ENCODE results near the gene TMSB10. TPM values are rescaled to one million over a fixed set of nuclear protein-coding genes. Genes with fewer than 3 reads are reported as not detected.

The TMSB10 gene
- total and polyA plus RNA-seq, 2 of the 13 experiments (the other 11 are each of a cell fraction or from before 2014, with no cell fraction given) = 665 to 708 TPM

DNA sequence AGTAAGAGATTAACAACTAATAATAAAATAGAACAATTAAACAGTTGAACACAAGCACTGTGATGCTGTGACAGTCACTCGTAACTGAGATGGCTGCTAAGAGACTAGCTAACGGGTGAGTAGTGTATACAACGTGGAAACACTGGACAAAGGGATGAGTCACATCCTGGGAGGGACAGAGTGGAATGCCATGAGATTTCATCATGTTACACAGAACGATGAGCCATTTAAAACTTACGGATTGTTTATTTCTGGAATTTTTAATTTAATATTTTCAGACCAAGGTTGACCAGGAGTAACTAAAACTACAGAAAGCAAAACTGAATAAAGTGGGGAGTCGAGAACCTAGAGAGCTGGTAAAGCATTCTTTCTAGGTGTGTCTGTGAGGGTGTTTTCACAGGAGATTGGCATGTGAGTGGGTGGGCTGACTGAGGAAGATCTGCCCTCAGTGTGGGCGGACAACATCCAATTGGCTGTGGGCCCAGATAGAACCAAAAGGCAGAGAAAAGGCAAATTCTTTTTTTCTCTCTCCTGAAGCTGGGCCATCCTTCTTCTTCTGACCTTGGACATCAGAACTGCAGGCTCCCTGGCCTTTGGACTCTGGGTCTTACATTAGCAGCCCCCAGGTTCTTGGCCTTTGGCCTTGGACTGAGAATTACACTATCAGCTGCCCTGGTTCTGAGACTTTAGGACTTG, 14.6 kb downstream of the TMSB10 start (continued):
- TF ChIP-seq ZSCAN12 (CRISPR knock-in tag; IDR thresholded peaks at IDR 0.05) = no peak
- TF ChIP-seq ZFP91 (CRISPR knock-in tag; IDR thresholded peaks at IDR 0.05; ENCODE audit: borderline replicate concordance) = no peak
- no peak for TF ChIP-seq ATF1 (CRISPR knock-in tag; IDR thresholded peaks at IDR 0.05)
- TF ChIP-seq ZNF816 (CRISPR knock-in tag; IDR thresholded peaks at IDR 0.05; ENCODE audit: borderline replicate concordance) = peak; percentile 30; the same call in 1 of the 2 replicates
- TF ChIP-seq NAIF1 (CRISPR knock-in tag; IDR thresholded peaks at IDR 0.05; ENCODE audit: borderline replicate concordance) = no peak; the same call in 1 of the 2 replicates
- TF ChIP-seq, protein P1, sequence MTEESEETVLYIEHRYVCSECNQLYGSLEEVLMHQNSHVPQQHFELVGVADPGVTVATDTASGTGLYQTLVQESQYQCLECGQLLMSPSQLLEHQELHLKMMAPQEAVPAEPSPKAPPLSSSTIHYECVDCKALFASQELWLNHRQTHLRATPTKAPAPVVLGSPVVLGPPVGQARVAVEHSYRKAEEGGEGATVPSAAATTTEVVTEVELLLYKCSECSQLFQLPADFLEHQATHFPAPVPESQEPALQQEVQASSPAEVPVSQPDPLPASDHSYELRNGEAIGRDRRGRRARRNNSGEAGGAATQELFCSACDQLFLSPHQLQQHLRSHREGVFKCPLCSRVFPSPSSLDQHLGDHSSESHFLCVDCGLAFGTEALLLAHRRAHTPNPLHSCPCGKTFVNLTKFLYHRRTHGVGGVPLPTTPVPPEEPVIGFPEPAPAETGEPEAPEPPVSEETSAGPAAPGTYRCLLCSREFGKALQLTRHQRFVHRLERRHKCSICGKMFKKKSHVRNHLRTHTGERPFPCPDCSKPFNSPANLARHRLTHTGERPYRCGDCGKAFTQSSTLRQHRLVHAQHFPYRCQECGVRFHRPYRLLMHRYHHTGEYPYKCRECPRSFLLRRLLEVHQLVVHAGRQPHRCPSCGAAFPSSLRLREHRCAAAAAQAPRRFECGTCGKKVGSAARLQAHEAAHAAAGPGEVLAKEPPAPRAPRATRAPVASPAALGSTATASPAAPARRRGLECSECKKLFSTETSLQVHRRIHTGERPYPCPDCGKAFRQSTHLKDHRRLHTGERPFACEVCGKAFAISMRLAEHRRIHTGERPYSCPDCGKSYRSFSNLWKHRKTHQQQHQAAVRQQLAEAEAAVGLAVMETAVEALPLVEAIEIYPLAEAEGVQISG (CRISPR knock-in tag; IDR thresholded peaks at IDR 0.05) = no peak
- TF ChIP-seq KMT2B (CRISPR knock-in tag; IDR thresholded peaks at IDR 0.05) = peak; percentile 73
- peak; percentile 29; the same call in 1 of the 2 replicates for TF ChIP-seq ZBTB20 (CRISPR knock-in tag; IDR thresholded peaks at IDR 0.05; ENCODE audit: borderline replicate concordance, low read depth)
- no peak for TF ChIP-seq SNRNP70 (IDR thresholded peaks at IDR 0.05; ENCODE audit: low read depth, low read length)
- TF ChIP-seq ZNF543 (CRISPR knock-in tag; IDR thresholded peaks at IDR 0.05) = no peak
- TF ChIP-seq SP1 (IDR thresholded peaks at IDR 0.05) = no peak
- peak; percentile 61; the same call in 1 of the 2 replicates for TF ChIP-seq SP1 (CRISPR knock-in tag; IDR thresholded peaks at IDR 0.05)
- 0 out of 2 replicates have a peak, but pooled peaks have one; percentile 56 for TF ChIP-seq ZSCAN30 (CRISPR knock-in tag; IDR thresholded peaks at IDR 0.05)
- no peak for TF ChIP-seq ZIK1 (CRISPR knock-in tag; IDR thresholded peaks at IDR 0.05; ENCODE audit: borderline replicate concordance, low read depth)
- no peak for TF ChIP-seq EED (CRISPR knock-in tag; IDR thresholded peaks at IDR 0.05)
- peak; percentile 80 for TF ChIP-seq NR2F6 (IDR thresholded peaks at IDR 0.05)
- peak; percentile 76 for TF ChIP-seq NR2F6 (CRISPR knock-in tag; IDR thresholded peaks at IDR 0.05)
- no peak for TF ChIP-seq HOXA7 (CRISPR knock-in tag; IDR thresholded peaks at IDR 0.05)
- TF ChIP-seq, protein P2, sequence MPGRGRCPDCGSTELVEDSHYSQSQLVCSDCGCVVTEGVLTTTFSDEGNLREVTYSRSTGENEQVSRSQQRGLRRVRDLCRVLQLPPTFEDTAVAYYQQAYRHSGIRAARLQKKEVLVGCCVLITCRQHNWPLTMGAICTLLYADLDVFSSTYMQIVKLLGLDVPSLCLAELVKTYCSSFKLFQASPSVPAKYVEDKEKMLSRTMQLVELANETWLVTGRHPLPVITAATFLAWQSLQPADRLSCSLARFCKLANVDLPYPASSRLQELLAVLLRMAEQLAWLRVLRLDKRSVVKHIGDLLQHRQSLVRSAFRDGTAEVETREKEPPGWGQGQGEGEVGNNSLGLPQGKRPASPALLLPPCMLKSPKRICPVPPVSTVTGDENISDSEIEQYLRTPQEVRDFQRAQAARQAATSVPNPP (CRISPR knock-in tag; IDR thresholded peaks at IDR 0.05) = no peak
- TF ChIP-seq, protein P3, sequence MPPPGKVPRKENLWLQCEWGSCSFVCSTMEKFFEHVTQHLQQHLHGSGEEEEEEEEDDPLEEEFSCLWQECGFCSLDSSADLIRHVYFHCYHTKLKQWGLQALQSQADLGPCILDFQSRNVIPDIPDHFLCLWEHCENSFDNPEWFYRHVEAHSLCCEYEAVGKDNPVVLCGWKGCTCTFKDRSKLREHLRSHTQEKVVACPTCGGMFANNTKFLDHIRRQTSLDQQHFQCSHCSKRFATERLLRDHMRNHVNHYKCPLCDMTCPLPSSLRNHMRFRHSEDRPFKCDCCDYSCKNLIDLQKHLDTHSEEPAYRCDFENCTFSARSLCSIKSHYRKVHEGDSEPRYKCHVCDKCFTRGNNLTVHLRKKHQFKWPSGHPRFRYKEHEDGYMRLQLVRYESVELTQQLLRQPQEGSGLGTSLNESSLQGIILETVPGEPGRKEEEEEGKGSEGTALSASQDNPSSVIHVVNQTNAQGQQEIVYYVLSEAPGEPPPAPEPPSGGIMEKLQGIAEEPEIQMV (CRISPR knock-in tag; IDR thresholded peaks at IDR 0.05; ENCODE audit: low read depth) = no peak
- TF ChIP-seq, protein P4, sequence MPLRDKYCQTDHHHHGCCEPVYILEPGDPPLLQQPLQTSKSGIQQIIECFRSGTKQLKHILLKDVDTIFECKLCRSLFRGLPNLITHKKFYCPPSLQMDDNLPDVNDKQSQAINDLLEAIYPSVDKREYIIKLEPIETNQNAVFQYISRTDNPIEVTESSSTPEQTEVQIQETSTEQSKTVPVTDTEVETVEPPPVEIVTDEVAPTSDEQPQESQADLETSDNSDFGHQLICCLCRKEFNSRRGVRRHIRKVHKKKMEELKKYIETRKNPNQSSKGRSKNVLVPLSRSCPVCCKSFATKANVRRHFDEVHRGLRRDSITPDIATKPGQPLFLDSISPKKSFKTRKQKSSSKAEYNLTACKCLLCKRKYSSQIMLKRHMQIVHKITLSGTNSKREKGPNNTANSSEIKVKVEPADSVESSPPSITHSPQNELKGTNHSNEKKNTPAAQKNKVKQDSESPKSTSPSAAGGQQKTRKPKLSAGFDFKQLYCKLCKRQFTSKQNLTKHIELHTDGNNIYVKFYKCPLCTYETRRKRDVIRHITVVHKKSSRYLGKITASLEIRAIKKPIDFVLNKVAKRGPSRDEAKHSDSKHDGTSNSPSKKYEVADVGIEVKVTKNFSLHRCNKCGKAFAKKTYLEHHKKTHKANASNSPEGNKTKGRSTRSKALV (CRISPR knock-in tag; IDR thresholded peaks at IDR 0.05) = no peak
- TF ChIP-seq TOE1 (CRISPR knock-in tag; IDR thresholded peaks at IDR 0.05) = no peak

All from HepG2 (cell line).